Uterus (tissue), 2 donors: ENCODE measurements around the gene NEURL1B.

Experiments
- CTCF ChIP-seq, 4 experiments: fragments of 200-600 bp in 2 of 4; fragments of 450-650 bp in 2 of 4; sonication (generic) in 2 of 4; IDR thresholded peaks; one replicate each; pipeline ENCODE4 v1.5.1; 2016 to 2019; ENCODE audit warnings: antibody characterized with exemption in 4 of 4, mild to moderate bottlenecking in 2 of 4, moderate library complexity in 1 of 4
- POLR2A ChIP-seq, 2 donors: fragments of 450-650 bp; IDR thresholded peaks; one replicate each; pipeline ENCODE4 v1.6.1; 2016; ENCODE audit warnings: antibody characterized with exemption in 2 of 2, mild to moderate bottlenecking in 1 of 2, moderate library complexity in 1 of 2

DNA sequence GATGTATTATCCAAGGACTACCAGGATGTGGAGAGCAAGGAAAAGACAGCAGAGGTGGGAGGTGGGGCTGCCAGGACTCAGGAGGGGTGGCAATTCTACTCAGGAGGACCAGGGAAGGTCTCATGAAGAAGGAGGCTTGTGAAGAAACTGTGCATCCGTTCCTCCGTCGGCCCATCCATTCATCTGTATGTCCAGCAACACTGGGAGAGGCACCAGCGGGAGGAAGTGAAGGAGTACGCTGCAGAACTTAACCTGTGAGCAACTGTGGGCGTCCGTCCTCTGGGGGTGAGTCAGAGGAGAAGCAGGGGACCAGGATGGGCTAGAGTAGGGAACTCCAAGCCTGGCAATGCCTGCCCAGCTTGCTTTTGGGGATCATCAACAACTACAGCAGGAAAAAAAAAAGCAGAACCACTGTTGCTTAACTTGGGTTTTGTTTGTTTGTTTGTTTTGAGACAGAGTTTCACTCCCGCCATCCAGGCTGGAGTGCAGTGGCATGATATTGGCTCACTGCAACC lies 47.3 kb upstream of the NEURL1B start:
- no peak for TF ChIP-seq POLR2A (IDR thresholded peaks at IDR 0.05)
- no peak for TF ChIP-seq CTCF (IDR thresholded peaks at IDR 0.05)
